Heart left ventricle (tissue), 13 donors: Measurements from ENCODE around the gene PCNA.

Experiments
- CTCF ChIP-seq, 12 donors: fragments of 200-600 bp; sonication (generic) in 4 of 12; IDR thresholded peaks; one replicate each; pipeline versions ENCODE4 v1.5.0 to v1.8.0; 2018 to 2022; ENCODE audit warnings: antibody characterized with exemption in 12 of 12, mild to moderate bottlenecking in 5 of 12
- POLR2A ChIP-seq, 2 donors: fragments of 450-650 bp; IDR thresholded peaks; one replicate each; pipeline ENCODE4 v1.6.1; 2017; ENCODE audit warnings: antibody characterized with exemption in 2 of 2, mild to moderate bottlenecking in 2 of 2, moderate library complexity in 2 of 2
- donor health status: ischemic (EF 13 %, LVEDD 7.1; RV severe dilation, severe dysfunction).
- donor health status: DM: no; HTN: yes; CAD: no.
- donor health status: DM: no; HTN: no; CAD: no.
- donor health status: ischemic (EF 25% LVEDD 6.9; RV normal size, moderate dysfunction).
- donor health status: ischemic (EF 25% LVEDD 5.7; RV mildly dilated, moderate dysfunction).
- donor health status: ischemic (EF 35%, LVEDD 5.7; RV mildly dilated, moderate dysfunction).
- donor health status: nonischemic (EF 11% LVEDD 7.7; RV severe dilation, severe dysfunction).
- donor health status: DM: yes; HTN: yes; CAD: no.
- donor health status: PGD.
- donor health status: ischemic (EF 29% LVEDD 5.4; RV normal size, mild dysfunction).
- donor health status: nonischemic (EF 23%, LVEDD 6.1; RV moderate dilation, normal function).

- no peak for TF ChIP-seq CTCF (IDR thresholded peaks at IDR 0.05)
- no peak for TF ChIP-seq POLR2A (IDR thresholded peaks at IDR 0.05)
Measured at GRCh38 chr20:5073660-5074231, 46.0 kb downstream of the PCNA start.
